Osteoblast (primary cell): ENCODE results near the gene NAP1L2. TPM values are rescaled to one million over a fixed set of nuclear protein-coding genes. Genes with fewer than 3 reads are reported as not detected.

ENCODE experiments used
- total RNA-seq: library from RNA; depleted of rRNA; stranded (reverse); fragments of >200 nt; gene quantifications from 2 replicates; pipeline ENCODE4 v1.2.3, GENCODE V29; 2012

The NAP1L2 gene
- total RNA-seq, 1 donor: not detected

Other genes with a start within 250 kb of the NAP1L2 start
- not detected in 2 replicates for gene PABPC1L2B, start 211.9 kb downstream of the NAP1L2 start, total RNA-seq
- not detected in 2 replicates for gene PABPC1L2A, start 135.3 kb downstream of the NAP1L2 start, total RNA-seq
- gene CDX4, start 232.2 kb upstream of the NAP1L2 start, total RNA-seq: not detected in 2 replicates